Measurements from ENCODE around the gene SP1.
A peak's percentile ranks its signal among the peaks of the same experiment; 100 is the strongest.
"Not testable (repeated sequence)": the region's sequence is repeated elsewhere in the genome, so short reads cannot be mapped to it uniquely, and the experiment has no call there.

The SP1 gene

DNA sequence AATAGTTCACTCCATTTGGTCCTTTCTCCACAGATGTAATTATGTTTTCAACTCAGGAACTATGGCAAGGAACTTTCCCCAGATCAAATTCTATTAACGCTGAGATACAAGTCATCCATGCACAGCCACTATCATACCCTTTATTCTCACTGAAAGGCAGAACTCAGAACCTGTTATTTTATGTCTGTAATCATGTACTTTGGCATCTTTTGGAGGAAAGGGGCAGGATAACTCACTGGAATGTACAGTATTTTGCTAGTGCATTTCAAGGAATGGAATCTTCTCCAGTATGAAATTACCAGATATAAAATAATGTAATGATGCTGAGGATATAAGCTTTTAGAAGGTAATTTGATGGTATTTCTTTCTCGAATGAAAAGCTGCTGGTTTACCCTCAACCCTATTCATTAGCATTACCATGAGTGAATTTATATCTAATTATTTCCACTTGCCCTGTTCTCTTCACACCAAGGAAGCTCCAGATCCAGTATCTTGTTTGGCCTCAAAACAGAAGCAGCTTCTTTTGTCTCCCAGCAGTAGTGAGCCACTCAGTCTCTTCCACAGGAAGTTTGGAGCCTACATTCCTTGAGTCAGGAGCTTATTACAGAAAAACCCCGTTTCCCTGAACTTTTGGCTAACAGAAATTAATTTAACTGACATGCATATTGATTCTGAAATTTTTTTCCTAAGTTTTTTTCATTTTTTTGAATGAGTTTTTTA, 33.7 kb downstream of the SP1 start:
- no peak for DNase-seq (ENCODE audit: low read depth)

- DNase-seq (ENCODE audit: low read depth): no peak
These were observed 34.9 kb downstream of the SP1 start for GRCh38 chr12:53414756-53415417.

- DNase-seq (ENCODE audit: low read depth): not testable (repeated sequence)
These were observed 35.9 kb downstream of the SP1 start for GRCh38 chr12:53415752-53416389.

DNA sequence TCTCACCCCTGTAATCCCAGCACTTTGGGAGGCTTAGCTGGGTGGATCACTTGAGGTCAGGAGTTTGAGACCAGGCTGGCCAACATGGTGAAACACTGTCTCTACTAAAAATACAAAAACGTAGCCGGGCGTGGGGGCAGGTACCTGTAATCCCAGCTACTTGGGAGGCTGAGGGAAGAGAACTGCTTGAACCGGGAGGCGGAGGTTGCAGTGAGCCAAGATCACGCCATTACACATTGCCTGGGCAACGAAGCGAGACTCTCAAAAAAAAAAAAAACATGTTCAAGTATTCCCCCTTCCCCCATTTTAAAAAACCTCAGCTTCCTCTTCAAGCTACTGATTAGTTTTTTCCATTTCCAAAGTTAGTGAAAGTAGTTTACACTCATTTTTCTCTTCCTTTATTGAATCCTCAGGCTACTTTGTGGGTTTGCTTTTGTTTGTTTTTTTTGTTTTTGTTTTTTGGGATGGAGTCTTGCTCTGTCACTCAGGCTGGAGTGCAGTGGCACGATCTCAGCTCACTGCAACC, 37.4 kb downstream of the SP1 start:
- not testable (repeated sequence) for DNase-seq (ENCODE audit: low read depth)

- DNase-seq (ENCODE audit: low read depth): no peak
These were observed 38.2 kb downstream of the SP1 start for GRCh38 chr12:53418221-53418620.

DNA sequence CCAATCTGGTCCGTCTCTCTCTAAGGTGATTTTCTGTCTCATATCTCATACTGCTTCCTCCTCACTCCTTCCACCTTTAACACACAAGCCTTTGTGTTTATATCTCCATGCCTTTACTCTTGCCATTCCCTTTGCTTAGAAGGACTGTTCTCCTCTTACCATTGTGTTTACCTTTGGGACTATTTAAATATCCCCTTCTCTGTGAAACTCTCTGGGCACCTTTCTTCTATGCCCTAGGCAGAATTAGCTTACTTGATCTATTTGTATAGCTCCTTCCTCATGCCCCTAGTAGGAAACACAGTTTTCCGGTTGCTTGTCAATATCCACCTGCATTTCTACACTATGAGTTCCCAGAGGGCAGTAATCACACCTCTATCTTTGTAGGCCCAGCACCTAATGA, 39.8 kb downstream of the SP1 start:
- DNase-seq (ENCODE audit: low read depth): no peak

DNA sequence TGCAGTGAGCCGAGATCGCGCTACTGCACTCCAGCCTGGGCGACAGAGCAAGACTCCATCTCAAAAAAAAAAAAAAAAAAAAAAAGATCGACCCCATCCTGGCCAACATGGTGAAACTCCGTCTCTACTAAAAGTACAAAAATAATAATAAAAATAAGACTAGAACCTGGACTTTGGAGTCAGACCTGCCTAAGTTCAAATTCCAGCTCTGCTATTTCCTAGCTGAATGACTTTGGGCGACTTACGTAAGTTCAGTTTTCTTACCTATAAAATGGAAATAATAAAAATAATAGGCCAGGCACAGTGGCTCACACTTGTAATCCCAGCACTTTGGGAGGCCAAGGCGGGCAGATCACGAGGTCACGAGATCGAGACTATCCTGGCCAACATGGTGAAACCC, 42.3 kb downstream of the SP1 start:
- DNase-seq (ENCODE audit: low read depth): not testable (repeated sequence)

GRCh38 chr12:53423597-53423996, 43.6 kb downstream of the SP1 start, which contains the start of gene AMHR2:
Gene AMHR2 (plus strand): TSS chr12:53423855. CDS start chr12:53423935, 80 bp downstream.
- no peak for DNase-seq (ENCODE audit: low read depth)

- DNase-seq (ENCODE audit: low read depth): no peak
These were observed 44.9 kb downstream of the SP1 start for GRCh38 chr12:53424626-53425514.

- DNase-seq (ENCODE audit: low read depth): no peak
These were observed 45.7 kb downstream of the SP1 start for GRCh38 chr12:53425515-53426150.

DNA sequence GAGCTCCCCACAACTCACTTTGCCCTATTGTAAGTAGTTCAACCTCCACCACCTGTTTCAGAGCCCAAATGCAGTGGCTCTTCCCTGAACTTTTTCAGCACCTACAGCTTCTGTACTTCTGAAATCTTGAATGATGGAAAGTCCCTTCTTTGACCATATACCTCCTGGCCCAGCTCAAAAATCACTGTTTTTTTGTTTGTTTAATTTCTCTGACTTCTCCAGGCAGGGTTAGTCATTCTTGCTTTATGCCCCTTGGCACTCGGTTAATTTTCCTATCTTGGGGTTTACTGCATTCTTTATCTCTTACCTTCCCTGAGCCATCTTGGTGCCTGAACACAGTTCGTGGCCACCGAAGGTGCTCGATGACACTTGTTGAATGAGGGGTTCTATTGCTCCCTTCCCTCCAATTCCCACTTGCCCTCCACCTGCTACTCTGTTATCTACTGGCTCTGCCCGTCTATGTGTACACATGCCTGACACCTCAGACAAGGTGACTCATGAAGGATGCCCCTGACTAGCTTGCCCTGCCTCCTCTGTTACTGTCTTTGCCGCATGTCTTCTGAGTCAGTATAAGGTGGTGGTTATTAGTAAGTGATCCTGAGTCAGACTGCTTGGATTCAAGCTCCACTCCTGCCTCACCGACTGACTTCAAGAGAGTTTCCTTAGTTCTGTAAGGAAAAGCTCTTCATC, 48.1 kb downstream of the SP1 start:
- no peak for DNase-seq (ENCODE audit: low read depth)

- DNase-seq (ENCODE audit: low read depth): no peak
These were observed 48.8 kb downstream of the SP1 start for GRCh38 chr12:53428741-53429140.

- DNase-seq (ENCODE audit: low read depth): no peak
These were observed 50.1 kb downstream of the SP1 start for GRCh38 chr12:53430116-53430515.

- no peak for DNase-seq (ENCODE audit: low read depth)
These were observed 51.2 kb downstream of the SP1 start for GRCh38 chr12:53431187-53431586.

GRCh38 chr12:53435326-53435725, 55.4 kb downstream of the SP1 start:
- not testable (repeated sequence) for DNase-seq (ENCODE audit: low read depth)

GRCh38 chr12:53439582-53439981, 59.6 kb downstream of the SP1 start:
- not testable (repeated sequence) for DNase-seq (ENCODE audit: low read depth)

DNA sequence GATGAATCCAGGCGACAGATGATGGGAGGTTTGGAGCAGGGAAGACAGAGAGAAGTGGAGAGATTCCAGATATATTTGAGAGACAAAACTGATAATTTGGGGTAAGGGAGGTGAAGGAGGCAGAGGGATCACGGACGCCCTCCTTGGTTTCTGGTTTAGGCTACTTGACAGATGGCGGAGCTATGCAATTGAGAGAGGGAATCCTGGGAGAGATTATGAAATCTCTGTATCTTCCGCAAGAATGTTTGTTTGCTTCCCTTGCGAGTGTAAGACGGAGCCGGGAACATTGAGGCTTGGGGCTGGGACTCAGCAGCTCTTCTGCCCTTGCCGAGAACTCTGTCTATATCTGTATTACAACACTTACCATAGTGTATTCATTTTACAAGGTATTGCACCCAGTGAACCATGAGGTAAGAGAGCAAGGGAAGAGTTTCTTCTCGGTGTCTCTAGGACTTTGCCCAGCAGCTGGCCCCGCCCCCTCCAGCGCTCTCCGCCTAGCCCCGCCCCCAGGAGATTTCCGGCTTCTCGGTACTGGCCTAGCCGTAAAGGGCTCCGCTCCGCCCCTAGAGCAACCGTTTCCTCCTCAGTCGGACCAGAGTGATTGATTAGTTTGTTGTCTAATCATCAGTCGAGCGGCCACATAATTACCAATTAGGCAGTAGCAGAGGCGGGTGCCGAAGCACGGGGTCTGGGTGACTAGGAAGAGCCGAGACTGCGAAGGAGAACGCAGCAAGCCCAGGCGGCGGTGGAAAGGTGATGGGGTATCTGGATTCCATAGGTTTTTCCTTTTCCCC, 61.3 kb downstream of the SP1 start, which contains the start of gene PRR13:
Gene PRR13 (plus strand): TSS at position 695 of the 794 bp plus-strand sequence. CDS start 981 bp downstream, outside the sequence.
- DNase-seq (ENCODE audit: low read depth): peak; percentile 97

DNA sequence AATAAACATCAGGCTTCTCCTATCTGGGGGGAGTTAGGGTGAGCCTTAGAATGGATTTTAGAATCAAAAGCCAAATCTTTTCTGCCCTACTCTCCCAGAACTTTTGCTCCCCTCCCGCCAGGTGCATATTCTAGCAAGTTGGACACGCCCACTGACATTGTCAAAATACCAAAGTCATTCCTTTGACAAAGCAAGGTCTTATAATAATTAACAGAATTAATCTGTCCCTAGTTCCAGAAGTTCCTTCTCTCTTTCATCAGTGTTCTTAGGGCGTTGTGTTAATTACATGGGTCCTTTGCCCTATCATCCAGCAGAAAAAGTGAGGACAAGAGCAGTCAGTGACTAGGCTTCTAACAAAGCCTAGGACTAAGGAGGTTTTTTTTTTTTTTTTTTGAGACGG, 64.0 kb downstream of the SP1 start:
- DNase-seq (ENCODE audit: low read depth): no peak

DNA sequence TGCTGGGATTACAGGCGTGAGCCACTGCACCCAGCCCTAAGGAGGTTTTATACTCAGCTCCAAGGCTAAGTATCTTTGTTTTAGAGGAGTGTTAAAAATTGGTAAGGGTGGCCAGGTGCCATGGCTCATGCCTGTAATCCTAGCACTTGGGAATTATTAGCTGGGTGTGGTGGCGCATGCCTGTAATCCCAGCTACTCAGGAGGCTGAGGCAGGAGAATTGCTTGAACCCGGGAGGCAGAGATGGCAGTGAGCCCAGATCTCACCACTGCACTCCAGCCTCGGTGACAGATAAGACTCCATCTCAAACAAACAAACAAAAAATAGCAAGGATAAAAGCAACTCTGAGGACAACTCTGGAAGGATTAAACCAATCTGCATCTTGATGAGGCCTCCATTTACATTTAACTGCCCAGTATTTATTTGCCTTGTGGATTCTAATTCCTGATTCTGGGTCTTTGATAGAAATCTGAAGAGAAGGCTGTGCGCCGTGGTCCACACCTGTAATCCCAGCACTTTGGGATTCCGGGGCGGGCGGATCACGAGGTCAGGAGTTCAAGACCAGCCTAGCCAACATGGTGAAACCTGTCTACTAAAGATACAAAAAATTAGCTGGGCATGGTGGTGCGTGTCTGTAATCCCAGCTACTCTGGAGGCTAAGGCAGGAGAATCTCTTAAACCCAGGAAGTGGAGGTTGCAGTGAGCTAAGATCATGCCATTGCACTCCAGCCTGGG, 64.8 kb downstream of the SP1 start:
- not testable (repeated sequence) for DNase-seq (ENCODE audit: low read depth)

All from stimulated activated CD8-positive, alpha-beta memory T cell treated with anti-CD3 and anti-CD28 coated beads, Interleukin-7, amount 100 ng/mL, for 24 hours (primary cell).